HepG2 (cell line): ENCODE data around the gene SHC3. TPM values are rescaled to one million over a fixed set of nuclear protein-coding genes. Genes with fewer than 3 reads are reported as not detected.

ENCODE experiments used
- ATAC-seq: fragments of 200-7000 bp; cut with Tn5 transposase; 3 replicates; pipeline ENCODE4 v1.9.1; 2020; ENCODE audit warnings: mild to moderate bottlenecking, moderate library complexity
- BruUV-seq: library from RNA; stranded (reverse); fragments of 400-500 nt; replicated peaks from 2 replicates; lab custom pipeline; 2021; lab: Mats Ljungman, UMichigan
- CTCF ChIA-PET: fragments of 300-600 bp; formaldehyde crosslinking; extraction: SDS; loops from one replicate; lab custom pipeline; 2021; ENCODE audit warnings: low total read pairs, inconsistent platforms, low intra/inter-chr PET ratio; lab: Yijun Ruan, JAX
- POLR2A ChIA-PET: fragments of 350-600 bp; sonication (Branson Sonifier 250); formaldehyde crosslinking; loops from one replicate; lab custom pipeline; 2020; ENCODE audit warnings: antibody characterized with exemption, inconsistent platforms; lab: Yijun Ruan, JAX
- DNase-seq: peaks from one replicate; pipeline ENCODE4 v3.0.0-alpha.2; 2015; ENCODE audit warnings: low spot score
- FAIRE-seq: peaks from 3 replicates; lab custom pipeline; 2011; peaks lifted over from hg19 to GRCh38; lab: Jason Lieb, UNC
- H2AFZ ChIP-seq: one replicate; pipeline ENCODE4 v1.6.1; 2011; ENCODE audit warnings: low read length, inconsistent platforms
- H3K27ac ChIP-seq: fragments of 300-600 bp; 3 replicates; pipeline ENCODE4 v1.8.0; 2011; ENCODE audit warnings: mixed run types, mild to moderate bottlenecking, mixed read lengths, low read length, inconsistent platforms; ENCODE audit not compliant: insufficient read depth; ENCODE audit errors: extremely low read length
- H3K27me3 ChIP-seq, 2 experiments: fragments of 200-600 bp in 1 of 2; 2 replicates in 1 of 2; 3 replicates in 1 of 2; pipeline versions ENCODE4 v1.6.0 to v1.8.0; 2011; ENCODE audit warnings: low read length in 2 of 2, mild to moderate bottlenecking in 2 of 2, moderate library complexity in 2 of 2, inconsistent platforms in 1 of 2; ENCODE audit not compliant: insufficient read depth in 2 of 2, control insufficient read depth in 1 of 2
- H3K36me3 ChIP-seq, 2 experiments: fragments of 200-600 bp in 1 of 2; replicated peaks in 1 of 2; 2 replicates in 1 of 2; 3 replicates in 1 of 2; pipeline versions ENCODE4 v1.5.1 to v1.8.0; 2011; ENCODE audit warnings: low read length in 2 of 2, inconsistent platforms in 1 of 2; ENCODE audit not compliant: insufficient read depth in 2 of 2, control insufficient read depth in 1 of 2
- H3K4me1 ChIP-seq: 2 replicates; pipeline ENCODE4 v1.5.1; 2012; ENCODE audit warnings: low read length, inconsistent platforms; ENCODE audit not compliant: insufficient read depth
- H3K4me2 ChIP-seq: 2 replicates; pipeline ENCODE4 v1.6.0; 2011; ENCODE audit warnings: low read depth, low read length, inconsistent platforms
- H3K4me3 ChIP-seq, 3 experiments: fragments of 200-600 bp in 1 of 3; sonication (generic), shearing (Covaris generic) in 1 of 3; replicated peaks in 1 of 3; 2 replicates each; pipeline ENCODE4 v1.5.1; 2011 to 2016; ENCODE audit warnings: low read length in 3 of 3, inconsistent platforms in 2 of 3, low read depth in 2 of 3, mild to moderate bottlenecking in 2 of 3, control low read depth in 1 of 3, mixed read lengths in 1 of 3; ENCODE audit not compliant: insufficient read depth in 1 of 3
- H3K79me2 ChIP-seq: one replicate; pipeline ENCODE4 v1.6.1; 2011; ENCODE audit warnings: low read length, inconsistent platforms; ENCODE audit not compliant: insufficient read depth
- H3K9ac ChIP-seq: 2 replicates; pipeline ENCODE4 v1.6.0; 2011; ENCODE audit warnings: mild to moderate bottlenecking, low read depth, low read length, inconsistent platforms; ENCODE audit not compliant: insufficient read depth
- H3K9me3 ChIP-seq: 2 replicates; pipeline ENCODE4 v1.5.1; 2012; ENCODE audit warnings: mild to moderate bottlenecking, low read length
- H4K20me1 ChIP-seq: 2 replicates; pipeline ENCODE4 v1.6.0; 2011; ENCODE audit warnings: inconsistent platforms, mild to moderate bottlenecking, low read length, moderate library complexity; ENCODE audit not compliant: insufficient read depth
- ATRX ChIP-seq: sonication (generic); formaldehyde crosslinking; IDR thresholded peaks from 2 replicates; pipeline ENCODE4 v1.4.0; 2020; ENCODE audit warnings: missing genetic modification reagents, borderline replicate concordance
- GABPA ChIP-seq, 2 experiments: IDR thresholded peaks; 2 replicates each; pipeline ENCODE4 v1.6.1; 2011 to 2016; ENCODE audit warnings: low read depth in 2 of 2, low read length in 1 of 2, missing biosample characterization in 1 of 2, missing genetic modification characterization in 1 of 2
- MIER2 ChIP-seq: IDR thresholded peaks from 2 replicates; pipeline ENCODE4 v1.6.1; 2016; ENCODE audit warnings: missing biosample characterization, missing genetic modification reagents
- THAP11 ChIP-seq: IDR thresholded peaks from 2 replicates; pipeline ENCODE4 v1.6.1; 2016; ENCODE audit warnings: missing biosample characterization, missing genetic modification reagents
- YEATS2 ChIP-seq: sonication (generic); formaldehyde crosslinking; IDR thresholded peaks from 2 replicates; pipeline ENCODE4 v1.4.0; 2020; ENCODE audit warnings: missing genetic modification reagents, borderline replicate concordance
- ZFP37 ChIP-seq: sonication (generic); formaldehyde crosslinking; IDR thresholded peaks from 2 replicates; pipeline ENCODE4 v1.4.0; 2020; ENCODE audit warnings: missing genetic modification reagents, borderline replicate concordance
- WGBS: methylation state at CpG from one replicate; pipeline ENCODE4 v1.1.6; 2017; ENCODE audit warnings: low lambda C conversion rate; 5-methylcytosine and 5-hydroxymethylcytosine counted together
- in situ Hi-C: cut with HindIII; loops from 2 replicates; pipeline ENCODE4 v1.10.0; 2017; ENCODE audit warnings: low pct_unique_long_range_greater_than_20kb; ENCODE audit not compliant: extremely low pct_ligation_motif_present
- intact Hi-C: fragments of 100-400 bp; cut with micrococcal nuclease; formaldehyde crosslinking; loops from one replicate; pipeline ENCODE4 v1.10.0; 2022; ENCODE audit not compliant: unreplicated experiment
- polyA plus RNA-seq, 8 experiments: library from polyadenylated mRNA; depleted of rRNA in 3 of 8; stranded (reverse) in 7 of 8; unstranded in 1 of 8; fragments of >200 nt; fragmentation: Illumina TruSeq in 4 of 8; extraction: Trizol in 4 of 8; gene quantifications; 2 replicates each; pipeline versions ENCODE4 v1.2.1 to v1.2.3, GENCODE V29; 2011 to 2016; ENCODE audit warnings: low read depth in 4 of 8, missing spikeins in 1 of 8, mixed read lengths in 1 of 8; ENCODE audit not compliant: insufficient read depth in 1 of 8
- total RNA-seq, 5 experiments: library from RNA; depleted of rRNA; stranded (reverse); fragments of >200 nt; fragmentation: Illumina TruSeq; extraction: Trizol; gene quantifications; 2 replicates each; pipeline ENCODE4 v1.2.3, GENCODE V29; 2016; ENCODE audit warnings: low read depth in 1 of 5
- TF ChIP-seq, protein P1 (sequence below): sonication (generic); formaldehyde crosslinking; IDR thresholded peaks from 2 replicates; pipeline ENCODE4 v1.8.0; 2022; ENCODE audit warnings: missing genetic modification reagents, mild to moderate bottlenecking, inconsistent platforms, borderline replicate concordance
- TF ChIP-seq, protein P2 (sequence below): sonication (generic); formaldehyde crosslinking; IDR thresholded peaks from 2 replicates; pipeline ENCODE4 v1.4.0; 2020; ENCODE audit warnings: missing genetic modification reagents
- TF ChIP-seq, protein P3 (sequence below): IDR thresholded peaks from 2 replicates; pipeline ENCODE4 v1.6.1; 2016; ENCODE audit warnings: missing biosample characterization, missing genetic modification reagents, low read depth
- TF ChIP-seq, protein P4 (sequence below): sonication (generic); formaldehyde crosslinking; IDR thresholded peaks from 2 replicates; pipeline ENCODE4 v1.4.0; 2020; ENCODE audit warnings: missing genetic modification reagents
- TF ChIP-seq, protein P5 (sequence below): sonication (generic); formaldehyde crosslinking; IDR thresholded peaks from 2 replicates; pipeline ENCODE4 v1.5.0; 2020; ENCODE audit warnings: missing genetic modification reagents, mild to moderate bottlenecking, borderline replicate concordance

Gene SHC3
- total and polyA plus RNA-seq, 2 of the 13 experiments (the other 11 are each of a cell fraction or from before 2014, with no cell fraction given): 0.09 to 0.89 TPM

DNA sequence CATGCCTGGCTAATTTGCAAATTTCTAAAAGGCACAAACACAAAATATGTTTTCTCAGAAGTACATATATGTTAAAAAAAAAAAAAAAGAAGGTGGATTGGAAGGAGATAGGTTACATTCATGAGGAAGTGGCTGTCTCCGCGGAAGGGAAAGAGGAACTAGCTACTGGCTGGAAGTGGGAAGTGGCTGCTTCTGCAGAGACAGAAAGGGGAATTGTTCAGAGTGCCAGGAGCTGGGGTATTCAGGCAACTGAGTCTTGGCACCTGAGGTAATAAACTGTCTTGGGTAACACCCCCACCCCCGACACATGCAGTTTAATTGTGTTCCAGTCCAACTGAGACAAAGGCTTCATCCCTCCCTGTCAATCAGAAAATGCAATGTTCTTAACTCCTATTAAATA is 141.7 kb downstream of the SHC3 start:
- Histone ChIP-seq H3K27me3 (no peaks in the 10 kb centered on the region), H3K9ac (no peak overlapping the region), H3K27ac (no peak overlapping the region), H3K36me3 (no peaks in the 10 kb centered on the region), H3K9me3 (no peaks in the 10 kb centered on the region), H4K20me1 (no peaks in the 10 kb centered on the region), H3K4me1 (no peaks in the 10 kb centered on the region), H3K4me2 (no peak overlapping the region), H3K4me3 (no peak overlapping the region), H3K79me2 (no peaks in the 10 kb centered on the region), H2AFZ (no peak overlapping the region)
- in situ Hi-C loops: no loop called here
- ATAC-seq (no peak), DNase-seq (no peak), FAIRE-seq (no peak)
- intact Hi-C loops: no loop called here
- BruUV-seq: no TSS peak
- ChIA-PET POLR2A (no interaction called here), CTCF (no interaction called here)
- 65% methylated on average over 3 of the region's 3 CpGs for WGBS
- TF ChIP-seq, protein P1, sequence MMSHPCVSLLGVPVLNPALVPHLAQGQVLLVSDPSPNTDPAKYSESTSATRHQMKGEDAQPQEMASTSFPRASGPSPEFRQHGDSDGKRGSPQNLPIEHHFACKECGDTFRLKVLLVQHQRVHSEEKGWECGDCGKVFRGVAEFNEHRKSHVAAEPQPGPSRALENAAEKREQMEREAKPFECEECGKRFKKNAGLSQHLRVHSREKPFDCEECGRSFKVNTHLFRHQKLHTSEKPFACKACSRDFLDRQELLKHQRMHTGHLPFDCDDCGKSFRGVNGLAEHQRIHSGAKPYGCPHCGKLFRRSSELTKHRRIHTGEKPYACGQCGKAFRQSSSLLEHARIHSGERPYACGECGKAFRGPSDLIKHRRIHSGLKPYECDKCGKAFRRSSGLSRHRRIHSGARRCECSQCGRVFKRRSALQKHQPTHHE (CRISPR knock-in tag): no peak
- TF ChIP-seq, protein P2, sequence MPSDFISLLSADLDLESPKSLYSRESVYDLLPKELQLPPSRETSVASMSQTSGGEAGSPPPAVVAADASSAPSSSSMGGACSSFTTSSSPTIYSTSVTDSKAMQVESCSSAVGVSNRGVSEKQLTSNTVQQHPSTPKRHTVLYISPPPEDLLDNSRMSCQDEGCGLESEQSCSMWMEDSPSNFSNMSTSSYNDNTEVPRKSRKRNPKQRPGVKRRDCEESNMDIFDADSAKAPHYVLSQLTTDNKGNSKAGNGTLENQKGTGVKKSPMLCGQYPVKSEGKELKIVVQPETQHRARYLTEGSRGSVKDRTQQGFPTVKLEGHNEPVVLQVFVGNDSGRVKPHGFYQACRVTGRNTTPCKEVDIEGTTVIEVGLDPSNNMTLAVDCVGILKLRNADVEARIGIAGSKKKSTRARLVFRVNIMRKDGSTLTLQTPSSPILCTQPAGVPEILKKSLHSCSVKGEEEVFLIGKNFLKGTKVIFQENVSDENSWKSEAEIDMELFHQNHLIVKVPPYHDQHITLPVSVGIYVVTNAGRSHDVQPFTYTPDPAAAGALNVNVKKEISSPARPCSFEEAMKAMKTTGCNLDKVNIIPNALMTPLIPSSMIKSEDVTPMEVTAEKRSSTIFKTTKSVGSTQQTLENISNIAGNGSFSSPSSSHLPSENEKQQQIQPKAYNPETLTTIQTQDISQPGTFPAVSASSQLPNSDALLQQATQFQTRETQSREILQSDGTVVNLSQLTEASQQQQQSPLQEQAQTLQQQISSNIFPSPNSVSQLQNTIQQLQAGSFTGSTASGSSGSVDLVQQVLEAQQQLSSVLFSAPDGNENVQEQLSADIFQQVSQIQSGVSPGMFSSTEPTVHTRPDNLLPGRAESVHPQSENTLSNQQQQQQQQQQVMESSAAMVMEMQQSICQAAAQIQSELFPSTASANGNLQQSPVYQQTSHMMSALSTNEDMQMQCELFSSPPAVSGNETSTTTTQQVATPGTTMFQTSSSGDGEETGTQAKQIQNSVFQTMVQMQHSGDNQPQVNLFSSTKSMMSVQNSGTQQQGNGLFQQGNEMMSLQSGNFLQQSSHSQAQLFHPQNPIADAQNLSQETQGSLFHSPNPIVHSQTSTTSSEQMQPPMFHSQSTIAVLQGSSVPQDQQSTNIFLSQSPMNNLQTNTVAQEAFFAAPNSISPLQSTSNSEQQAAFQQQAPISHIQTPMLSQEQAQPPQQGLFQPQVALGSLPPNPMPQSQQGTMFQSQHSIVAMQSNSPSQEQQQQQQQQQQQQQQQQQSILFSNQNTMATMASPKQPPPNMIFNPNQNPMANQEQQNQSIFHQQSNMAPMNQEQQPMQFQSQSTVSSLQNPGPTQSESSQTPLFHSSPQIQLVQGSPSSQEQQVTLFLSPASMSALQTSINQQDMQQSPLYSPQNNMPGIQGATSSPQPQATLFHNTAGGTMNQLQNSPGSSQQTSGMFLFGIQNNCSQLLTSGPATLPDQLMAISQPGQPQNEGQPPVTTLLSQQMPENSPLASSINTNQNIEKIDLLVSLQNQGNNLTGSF (CRISPR knock-in tag): no peak
- no peak for TF ChIP-seq YEATS2
- TF ChIP-seq, protein P3, sequence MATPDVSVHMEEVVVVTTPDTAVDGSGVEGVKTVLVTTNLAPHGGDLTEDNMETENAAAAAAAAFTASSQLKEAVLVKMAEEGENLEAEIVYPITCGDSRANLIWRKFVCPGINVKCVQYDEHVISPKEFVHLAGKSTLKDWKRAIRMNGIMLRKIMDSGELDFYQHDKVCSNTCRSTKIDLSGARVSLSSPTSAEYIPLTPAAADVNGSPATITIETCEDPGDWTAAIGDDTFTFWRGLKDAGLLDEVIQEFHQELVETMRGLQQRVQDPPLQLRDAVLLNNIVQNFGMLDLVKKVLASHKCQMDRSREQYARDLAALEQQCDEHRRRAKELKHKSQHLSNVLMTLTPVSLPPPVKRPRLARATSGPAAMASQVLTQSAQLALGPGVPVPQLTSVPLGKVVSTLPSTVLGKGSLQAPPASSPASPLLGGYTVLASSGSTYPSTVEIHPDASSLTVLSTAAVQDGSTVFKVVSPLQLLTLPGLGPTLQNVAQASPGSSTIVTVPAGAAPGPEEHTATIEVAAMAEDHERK (CRISPR knock-in tag): no peak
- TF ChIP-seq MIER2 (CRISPR knock-in tag): no peak
- TF ChIP-seq GABPA (IDR thresholded peaks at IDR 0.05; ENCODE audit: low read depth, low read length): no peak
- TF ChIP-seq GABPA (CRISPR knock-in tag; IDR thresholded peaks at IDR 0.05; ENCODE audit: low read depth): no peak
- no peak for TF ChIP-seq ZFP37 (CRISPR knock-in tag)
- TF ChIP-seq THAP11 (CRISPR knock-in tag): no peak
- TF ChIP-seq ATRX (CRISPR knock-in tag): no peak
- TF ChIP-seq, protein P4, sequence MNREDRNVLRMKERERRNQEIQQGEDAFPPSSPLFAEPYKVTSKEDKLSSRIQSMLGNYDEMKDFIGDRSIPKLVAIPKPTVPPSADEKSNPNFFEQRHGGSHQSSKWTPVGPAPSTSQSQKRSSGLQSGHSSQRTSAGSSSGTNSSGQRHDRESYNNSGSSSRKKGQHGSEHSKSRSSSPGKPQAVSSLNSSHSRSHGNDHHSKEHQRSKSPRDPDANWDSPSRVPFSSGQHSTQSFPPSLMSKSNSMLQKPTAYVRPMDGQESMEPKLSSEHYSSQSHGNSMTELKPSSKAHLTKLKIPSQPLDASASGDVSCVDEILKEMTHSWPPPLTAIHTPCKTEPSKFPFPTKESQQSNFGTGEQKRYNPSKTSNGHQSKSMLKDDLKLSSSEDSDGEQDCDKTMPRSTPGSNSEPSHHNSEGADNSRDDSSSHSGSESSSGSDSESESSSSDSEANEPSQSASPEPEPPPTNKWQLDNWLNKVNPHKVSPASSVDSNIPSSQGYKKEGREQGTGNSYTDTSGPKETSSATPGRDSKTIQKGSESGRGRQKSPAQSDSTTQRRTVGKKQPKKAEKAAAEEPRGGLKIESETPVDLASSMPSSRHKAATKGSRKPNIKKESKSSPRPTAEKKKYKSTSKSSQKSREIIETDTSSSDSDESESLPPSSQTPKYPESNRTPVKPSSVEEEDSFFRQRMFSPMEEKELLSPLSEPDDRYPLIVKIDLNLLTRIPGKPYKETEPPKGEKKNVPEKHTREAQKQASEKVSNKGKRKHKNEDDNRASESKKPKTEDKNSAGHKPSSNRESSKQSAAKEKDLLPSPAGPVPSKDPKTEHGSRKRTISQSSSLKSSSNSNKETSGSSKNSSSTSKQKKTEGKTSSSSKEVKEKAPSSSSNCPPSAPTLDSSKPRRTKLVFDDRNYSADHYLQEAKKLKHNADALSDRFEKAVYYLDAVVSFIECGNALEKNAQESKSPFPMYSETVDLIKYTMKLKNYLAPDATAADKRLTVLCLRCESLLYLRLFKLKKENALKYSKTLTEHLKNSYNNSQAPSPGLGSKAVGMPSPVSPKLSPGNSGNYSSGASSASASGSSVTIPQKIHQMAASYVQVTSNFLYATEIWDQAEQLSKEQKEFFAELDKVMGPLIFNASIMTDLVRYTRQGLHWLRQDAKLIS: no peak
- TF ChIP-seq, protein P5, sequence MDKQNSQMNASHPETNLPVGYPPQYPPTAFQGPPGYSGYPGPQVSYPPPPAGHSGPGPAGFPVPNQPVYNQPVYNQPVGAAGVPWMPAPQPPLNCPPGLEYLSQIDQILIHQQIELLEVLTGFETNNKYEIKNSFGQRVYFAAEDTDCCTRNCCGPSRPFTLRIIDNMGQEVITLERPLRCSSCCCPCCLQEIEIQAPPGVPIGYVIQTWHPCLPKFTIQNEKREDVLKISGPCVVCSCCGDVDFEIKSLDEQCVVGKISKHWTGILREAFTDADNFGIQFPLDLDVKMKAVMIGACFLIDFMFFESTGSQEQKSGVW (CRISPR knock-in tag): no peak
